ENCODE data around the gene SLC39A13.
A peak's percentile ranks its signal among the peaks of the same experiment; 100 is the strongest.

The SLC39A13 gene

DNA sequence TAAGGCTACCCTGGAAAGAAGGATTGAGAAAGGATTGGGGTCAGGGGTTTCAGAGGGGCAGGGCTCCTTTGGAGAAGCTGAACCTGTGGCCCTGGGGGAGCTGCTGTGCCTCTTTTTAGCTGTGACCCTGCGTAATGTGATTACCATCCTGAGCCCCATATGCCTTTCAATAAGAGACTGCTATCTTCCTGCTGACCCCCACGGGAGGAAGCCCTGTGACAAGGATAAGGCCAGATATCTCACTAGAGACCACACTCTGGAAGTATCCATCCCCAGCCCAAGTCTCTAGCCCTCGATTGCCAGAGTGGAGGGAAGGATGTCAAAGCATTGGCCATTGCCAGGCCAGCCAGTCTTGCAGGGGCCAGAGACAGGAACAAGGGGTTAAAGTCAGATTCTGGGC lies 4.8 kb upstream of the SLC39A13 start:
- WGBS, 2 donors (ENCODE audit: extremely low coverage in 2 of 2, insufficient read length in 2 of 2, insufficient replicate concordance in 1 of 2) = no CpG with 5 or more reads among the region's 3 CpGs
- no peak overlapping the region for H3K23ac ChIP-seq (ENCODE audit: low read depth, low read length, poor library complexity)
- H2AK5ac ChIP-seq (ENCODE audit: low read depth, low read length) = no peak overlapping the region
- H2BK5ac ChIP-seq (ENCODE audit: low read length) = no peak overlapping the region
- peak overlapping the region; percentile 34 for H2AFZ ChIP-seq (ENCODE audit: low read length)
- H3K27me3 ChIP-seq (ENCODE audit: control insufficient read depth in 3 of 3, insufficient read depth in 3 of 3, low read depth in 1 of 3, low read length in 3 of 3) = no peaks in the 10 kb centered on the region
- no peak overlapping the region for H3K27ac ChIP-seq (replicated peaks; ENCODE audit: low read length)
- no peaks in the 10 kb centered on the region for H3K36me3 ChIP-seq (replicated peaks in 1 of 2; ENCODE audit: control insufficient read depth in 2 of 2, insufficient read depth in 2 of 2, low read length in 2 of 2)
- no peak overlapping the region for H2BK120ac ChIP-seq (ENCODE audit: low read depth, low read length)
- no peak overlapping the region for H2BK12ac ChIP-seq (ENCODE audit: low read length)
- H3K4me1 ChIP-seq (ENCODE audit: control insufficient read depth in 2 of 2, insufficient read depth in 1 of 2, low read depth in 1 of 2, low read length in 2 of 2) = peaks cover 6 to 13% of the 10 kb centered on the region in 2 donors
- DNase-seq (ENCODE audit: low spot score) = no peak
- no peak overlapping the region for H3K14ac ChIP-seq (ENCODE audit: low read length)
- H3K4ac ChIP-seq (ENCODE audit: low read length) = no peak overlapping the region
- no peaks in the 10 kb centered on the region for H3K79me1 ChIP-seq (ENCODE audit: low read depth, low read length)
- no peak overlapping the region for H3K4me2 ChIP-seq (ENCODE audit: insufficient read depth, low read length, poor library complexity, severe bottlenecking)
- H2BK15ac ChIP-seq (ENCODE audit: low read length) = no peak overlapping the region
- no peak overlapping the region for H4K8ac ChIP-seq (ENCODE audit: low read depth, low read length)
- H3K18ac ChIP-seq (ENCODE audit: low read length) = peak overlapping the region; percentile 65
- no peak overlapping the region for H4K91ac ChIP-seq (ENCODE audit: low read depth, low read length, poor library complexity)
- no peaks in the 10 kb centered on the region for H3K9me3 ChIP-seq (replicated peaks in 1 of 2; ENCODE audit: control insufficient read depth in 2 of 2, insufficient read depth in 1 of 2, low read depth in 1 of 2, low read length in 2 of 2)
- H3K9ac ChIP-seq (ENCODE audit: low read depth, low read length, poor library complexity) = no peak overlapping the region
- H3K4me3 ChIP-seq (ENCODE audit: low read length in 2 of 2) = no peak overlapping the region

DNA sequence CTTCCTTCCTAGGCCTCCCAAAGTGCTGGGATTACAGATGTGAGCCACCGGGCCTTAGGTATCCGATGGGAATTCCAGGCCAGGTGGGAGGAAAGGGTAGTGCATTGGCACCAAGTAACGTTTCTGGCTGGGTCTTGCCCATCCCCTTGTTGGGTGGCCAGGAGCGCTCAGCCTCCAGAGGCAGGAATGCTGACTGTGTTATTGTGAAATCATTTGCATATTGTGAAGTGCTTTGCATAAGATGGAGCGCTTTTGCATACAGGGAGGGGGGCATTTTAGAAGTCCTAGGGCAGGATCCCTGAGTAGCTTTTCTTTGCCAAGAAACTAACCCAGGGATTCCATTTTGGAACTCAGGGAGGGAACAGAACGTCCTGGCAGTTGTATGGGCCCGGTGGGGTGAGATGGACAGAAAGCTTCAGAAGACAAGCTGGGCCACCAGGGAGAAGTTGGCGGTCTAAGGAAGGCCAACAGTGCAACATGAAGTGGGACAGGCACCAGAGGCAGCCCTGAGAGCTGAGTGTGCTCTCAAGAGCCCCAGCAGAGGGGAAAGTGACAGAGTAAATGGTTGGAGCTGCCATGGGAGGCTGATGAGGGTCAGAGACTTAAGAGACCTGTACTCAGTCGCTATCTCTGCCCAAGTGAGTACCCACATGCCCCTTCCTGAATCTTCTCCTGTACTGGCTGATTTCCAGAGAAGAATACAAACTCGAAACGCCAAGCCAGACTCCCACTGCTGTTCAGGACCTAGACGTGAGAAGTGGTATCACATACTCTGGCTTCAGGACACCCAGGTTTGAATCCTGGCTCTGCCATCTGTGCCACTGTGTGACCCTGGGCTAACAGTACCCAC lies 1.3 kb upstream of the SLC39A13 start:
- H2BK5ac ChIP-seq (ENCODE audit: low read length) = no peak overlapping the region
- peak overlapping the region; percentile 13 for H3K18ac ChIP-seq (ENCODE audit: low read length)
- H3K27ac ChIP-seq (replicated peaks; ENCODE audit: low read length) = peak overlapping the region; percentile 97
- peak overlapping the region; percentile 0 for H2BK15ac ChIP-seq (ENCODE audit: low read length)
- peak overlapping the region; percentile 79 to 92 for H3K4me3 ChIP-seq (ENCODE audit: low read length in 2 of 2)
- no peaks in the 10 kb centered on the region for H3K9me3 ChIP-seq (replicated peaks in 1 of 2; ENCODE audit: control insufficient read depth in 2 of 2, insufficient read depth in 1 of 2, low read depth in 1 of 2, low read length in 2 of 2)
- peak overlapping the region; percentile 79 for H3K9ac ChIP-seq (ENCODE audit: low read depth, low read length, poor library complexity)
- H4K8ac ChIP-seq (ENCODE audit: low read depth, low read length) = peak overlapping the region; percentile 5
- H3K23ac ChIP-seq (ENCODE audit: low read depth, low read length, poor library complexity) = no peak overlapping the region
- H3K4me2 ChIP-seq (ENCODE audit: insufficient read depth, low read length, poor library complexity, severe bottlenecking) = peak overlapping the region; percentile 72
- H3K4ac ChIP-seq (ENCODE audit: low read length) = no peak overlapping the region
- H3K4me1 ChIP-seq (ENCODE audit: control insufficient read depth in 2 of 2, insufficient read depth in 1 of 2, low read depth in 1 of 2, low read length in 2 of 2) = peaks cover 8 to 13% of the 10 kb centered on the region in 2 donors
- DNase-seq (ENCODE audit: low spot score) = no peak
- H3K36me3 ChIP-seq (replicated peaks in 1 of 2; ENCODE audit: control insufficient read depth in 2 of 2, insufficient read depth in 2 of 2, low read length in 2 of 2) = peaks cover 3 to 8% of the 10 kb centered on the region in 2 donors
- H2BK12ac ChIP-seq (ENCODE audit: low read length) = no peak overlapping the region
- H3K14ac ChIP-seq (ENCODE audit: low read length) = no peak overlapping the region
- H3K27me3 ChIP-seq (ENCODE audit: control insufficient read depth in 3 of 3, insufficient read depth in 3 of 3, low read depth in 1 of 3, low read length in 3 of 3) = no peaks in the 10 kb centered on the region
- H4K91ac ChIP-seq (ENCODE audit: low read depth, low read length, poor library complexity) = no peak overlapping the region
- H2AK5ac ChIP-seq (ENCODE audit: low read depth, low read length) = peak overlapping the region; percentile 91
- H2BK120ac ChIP-seq (ENCODE audit: low read depth, low read length) = peak overlapping the region; percentile 19
- H3K79me1 ChIP-seq (ENCODE audit: low read depth, low read length) = no peaks in the 10 kb centered on the region
- no CpG with 5 or more reads among the region's 12 CpGs for WGBS, 2 donors (ENCODE audit: extremely low coverage in 2 of 2, insufficient read length in 2 of 2, insufficient replicate concordance in 1 of 2)
- peak overlapping the region; percentile 91 for H2AFZ ChIP-seq (ENCODE audit: low read length)

DNA sequence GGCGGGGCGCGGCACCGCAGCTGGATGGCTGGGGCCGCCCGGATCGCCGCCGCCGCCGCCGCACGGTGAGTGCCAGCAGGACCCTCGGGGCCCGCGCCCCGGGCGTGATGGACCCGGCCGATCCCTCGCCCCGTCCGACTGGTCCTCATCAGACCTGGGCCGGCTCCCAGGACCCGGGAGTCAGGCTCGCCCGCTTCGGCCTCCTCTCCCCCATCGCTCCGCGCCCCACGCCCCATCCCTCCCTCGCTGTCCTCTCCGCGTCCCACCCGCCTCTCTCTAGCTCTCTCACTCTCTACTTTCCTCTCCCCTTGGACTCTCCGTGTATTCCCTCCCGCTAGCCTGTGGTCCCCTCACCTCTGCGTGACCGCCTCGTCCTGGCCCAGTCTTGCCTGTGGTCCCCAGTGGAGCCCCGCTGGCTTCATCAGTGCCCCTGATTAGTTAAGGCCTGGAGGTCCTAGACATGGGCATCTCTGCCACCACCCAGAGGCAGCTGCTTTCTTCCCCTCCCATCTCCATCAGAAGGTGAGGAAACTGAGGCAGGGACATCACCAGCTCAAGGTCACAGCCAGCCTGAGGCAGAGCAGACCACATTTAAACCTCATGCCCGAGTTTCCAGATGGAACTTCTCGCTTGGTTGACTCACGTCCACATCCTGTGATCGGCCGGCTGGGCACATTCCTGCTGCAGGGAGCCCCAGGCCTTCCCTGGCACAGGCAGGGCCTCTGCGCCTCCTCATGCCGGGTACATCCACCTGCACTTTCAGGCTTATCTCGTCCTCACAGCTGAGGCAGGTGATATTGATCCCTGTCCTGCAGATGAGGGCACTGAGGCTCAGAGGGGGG lies 429 bp downstream of the SLC39A13 start:
- no peak overlapping the region for H2BK120ac ChIP-seq (ENCODE audit: low read depth, low read length)
- no peaks in the 10 kb centered on the region for H3K27me3 ChIP-seq (ENCODE audit: control insufficient read depth in 3 of 3, insufficient read depth in 3 of 3, low read depth in 1 of 3, low read length in 3 of 3)
- peaks cover 8 to 19% of the 10 kb centered on the region in 2 donors for H3K36me3 ChIP-seq (replicated peaks in 1 of 2; ENCODE audit: control insufficient read depth in 2 of 2, insufficient read depth in 2 of 2, low read length in 2 of 2)
- DNase-seq (ENCODE audit: low spot score) = no peak
- H2BK5ac ChIP-seq (ENCODE audit: low read length) = peak overlapping the region; percentile 72
- no peaks in the 10 kb centered on the region for H3K79me1 ChIP-seq (ENCODE audit: low read depth, low read length)
- H2AFZ ChIP-seq (ENCODE audit: low read length) = peak overlapping the region; percentile 90
- no peak overlapping the region for H3K4ac ChIP-seq (ENCODE audit: low read length)
- H3K18ac ChIP-seq (ENCODE audit: low read length) = peak overlapping the region; percentile 95
- peak overlapping the region; percentile 79 to 89 for H3K4me3 ChIP-seq (ENCODE audit: low read length in 2 of 2)
- peak overlapping the region; percentile 94 for H3K9ac ChIP-seq (ENCODE audit: low read depth, low read length, poor library complexity)
- H3K9me3 ChIP-seq (replicated peaks in 1 of 2; ENCODE audit: control insufficient read depth in 2 of 2, insufficient read depth in 1 of 2, low read depth in 1 of 2, low read length in 2 of 2) = no peaks in the 10 kb centered on the region
- H3K4me1 ChIP-seq (ENCODE audit: control insufficient read depth in 2 of 2, insufficient read depth in 1 of 2, low read depth in 1 of 2, low read length in 2 of 2) = peaks cover 8 to 13% of the 10 kb centered on the region in 2 donors
- H4K91ac ChIP-seq (ENCODE audit: low read depth, low read length, poor library complexity) = no peak overlapping the region
- H3K23ac ChIP-seq (ENCODE audit: low read depth, low read length, poor library complexity) = peak overlapping the region; percentile 100
- no peak overlapping the region for H2BK15ac ChIP-seq (ENCODE audit: low read length)
- peak overlapping the region; percentile 54 for H3K27ac ChIP-seq (replicated peaks; ENCODE audit: low read length)
- WGBS, 2 donors (ENCODE audit: extremely low coverage in 2 of 2, insufficient read length in 2 of 2, insufficient replicate concordance in 1 of 2) = no CpG with 5 or more reads among the region's 50 CpGs
- peak overlapping the region; percentile 81 for H2AK5ac ChIP-seq (ENCODE audit: low read depth, low read length)
- no peak overlapping the region for H2BK12ac ChIP-seq (ENCODE audit: low read length)
- H3K14ac ChIP-seq (ENCODE audit: low read length) = no peak overlapping the region
- H4K8ac ChIP-seq (ENCODE audit: low read depth, low read length) = no peak overlapping the region
- H3K4me2 ChIP-seq (ENCODE audit: insufficient read depth, low read length, poor library complexity, severe bottlenecking) = peak overlapping the region; percentile 74

All from neuronal stem cell (in vitro differentiated cells).